ENCODE measurements around the gene LRRC3.

The LRRC3 gene

DNA sequence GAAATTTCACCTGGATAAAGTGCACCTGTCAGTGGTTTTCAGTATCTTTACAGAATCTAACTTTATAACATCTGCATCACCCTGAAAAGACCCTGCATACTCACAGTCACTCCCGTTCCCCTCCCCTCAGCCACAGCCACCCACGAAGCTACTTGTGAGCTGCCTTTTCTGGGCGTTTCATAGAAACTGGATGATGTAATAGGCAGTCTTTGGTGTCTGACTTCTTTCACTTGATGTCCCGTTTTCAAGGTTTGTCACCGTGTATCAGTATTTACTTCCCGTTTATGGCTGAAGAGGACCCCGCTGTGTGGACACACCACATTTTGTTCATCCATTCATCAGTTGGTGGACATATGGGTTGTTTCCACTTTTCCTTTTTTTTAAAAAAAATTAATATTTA lies 47.8 kb upstream of the LRRC3 start:
- Histone ChIP-seq H3K36me3 (replicated peaks in 1 of 2; ENCODE audit: control insufficient read depth in 2 of 2, insufficient read depth in 2 of 2, low read length in 2 of 2) (peaks cover 0 to 3% of the 10 kb centered on the region in 2 donors), H3K27ac (replicated peaks; ENCODE audit: low read length) (no peak overlapping the region), H3K27me3 (ENCODE audit: control insufficient read depth in 3 of 3, insufficient read depth in 3 of 3, low read depth in 1 of 3, low read length in 3 of 3) (peaks cover 0 to 3% (median 0%) of the 10 kb centered on the region in 3 experiments), H3K9ac (ENCODE audit: low read depth, low read length, poor library complexity) (no peak overlapping the region), H3K4me3 (ENCODE audit: low read length in 2 of 2) (no peak overlapping the region), H2BK12ac (ENCODE audit: low read length) (no peak overlapping the region), H3K9me3 (replicated peaks in 1 of 2; ENCODE audit: control insufficient read depth in 2 of 2, insufficient read depth in 1 of 2, low read depth in 1 of 2, low read length in 2 of 2) (peaks cover 0 to 14% of the 10 kb centered on the region in 2 donors), H2BK15ac (ENCODE audit: low read length) (no peak overlapping the region), H2BK120ac (ENCODE audit: low read depth, low read length) (no peak overlapping the region), H3K23ac (ENCODE audit: low read depth, low read length, poor library complexity) (no peak overlapping the region), H3K79me1 (ENCODE audit: low read depth, low read length) (peaks cover 2% of the 10 kb centered on the region), H3K4me2 (ENCODE audit: insufficient read depth, low read length, poor library complexity, severe bottlenecking) (no peak overlapping the region), H3K4ac (ENCODE audit: low read length) (no peak overlapping the region), H3K18ac (ENCODE audit: low read length) (no peak overlapping the region), H4K8ac (ENCODE audit: low read depth, low read length) (no peak overlapping the region), H3K4me1 (ENCODE audit: control insufficient read depth in 2 of 2, insufficient read depth in 1 of 2, low read depth in 1 of 2, low read length in 2 of 2) (no peaks in the 10 kb centered on the region), H2AK5ac (ENCODE audit: low read depth, low read length) (no peak overlapping the region), H3K14ac (ENCODE audit: low read length) (no peak overlapping the region), H2AFZ (ENCODE audit: low read length) (no peak overlapping the region), H4K91ac (ENCODE audit: low read depth, low read length, poor library complexity) (no peak overlapping the region), H2BK5ac (ENCODE audit: low read length) (no peak overlapping the region)
- no peak for DNase-seq (ENCODE audit: low spot score)
- WGBS, 2 donors (ENCODE audit: extremely low coverage in 2 of 2, insufficient read length in 2 of 2, insufficient replicate concordance in 1 of 2): no CpG with 5 or more reads among the region's 7 CpGs

GRCh38 chr21:44408226-44408625 lies 47.1 kb upstream of the LRRC3 start:
- H3K79me1 ChIP-seq (ENCODE audit: low read depth, low read length): peaks cover 2% of the 10 kb centered on the region
- no peak overlapping the region for H2BK15ac ChIP-seq (ENCODE audit: low read length)
- no peak overlapping the region for H2AFZ ChIP-seq (ENCODE audit: low read length)
- no peak overlapping the region for H3K14ac ChIP-seq (ENCODE audit: low read length)
- no CpG with 5 or more reads among the region's 15 CpGs for WGBS, 2 donors (ENCODE audit: extremely low coverage in 2 of 2, insufficient read length in 2 of 2, insufficient replicate concordance in 1 of 2)
- H3K9me3 ChIP-seq (replicated peaks in 1 of 2; ENCODE audit: control insufficient read depth in 2 of 2, insufficient read depth in 1 of 2, low read depth in 1 of 2, low read length in 2 of 2): peaks cover 0 to 14% of the 10 kb centered on the region in 2 donors
- no peak overlapping the region for H3K4ac ChIP-seq (ENCODE audit: low read length)
- no peak overlapping the region for H3K18ac ChIP-seq (ENCODE audit: low read length)
- no peak overlapping the region for H2BK5ac ChIP-seq (ENCODE audit: low read length)
- H3K4me3 ChIP-seq (ENCODE audit: low read length in 2 of 2): no peak overlapping the region
- H4K91ac ChIP-seq (ENCODE audit: low read depth, low read length, poor library complexity): no peak overlapping the region
- no peak for DNase-seq (ENCODE audit: low spot score)
- H2AK5ac ChIP-seq (ENCODE audit: low read depth, low read length): no peak overlapping the region
- H3K4me2 ChIP-seq (ENCODE audit: insufficient read depth, low read length, poor library complexity, severe bottlenecking): no peak overlapping the region
- peaks cover 0 to 3% (median 0%) of the 10 kb centered on the region in 3 experiments for H3K27me3 ChIP-seq (ENCODE audit: control insufficient read depth in 3 of 3, insufficient read depth in 3 of 3, low read depth in 1 of 3, low read length in 3 of 3)
- peaks cover 0 to 3% of the 10 kb centered on the region in 2 donors for H3K36me3 ChIP-seq (replicated peaks in 1 of 2; ENCODE audit: control insufficient read depth in 2 of 2, insufficient read depth in 2 of 2, low read length in 2 of 2)
- H2BK120ac ChIP-seq (ENCODE audit: low read depth, low read length): no peak overlapping the region
- no peak overlapping the region for H2BK12ac ChIP-seq (ENCODE audit: low read length)
- H3K27ac ChIP-seq (replicated peaks; ENCODE audit: low read length): no peak overlapping the region
- H3K4me1 ChIP-seq (ENCODE audit: control insufficient read depth in 2 of 2, insufficient read depth in 1 of 2, low read depth in 1 of 2, low read length in 2 of 2): no peaks in the 10 kb centered on the region
- no peak overlapping the region for H3K23ac ChIP-seq (ENCODE audit: low read depth, low read length, poor library complexity)
- no peak overlapping the region for H4K8ac ChIP-seq (ENCODE audit: low read depth, low read length)
- H3K9ac ChIP-seq (ENCODE audit: low read depth, low read length, poor library complexity): no peak overlapping the region

- no peak overlapping the region for H2BK12ac ChIP-seq (ENCODE audit: low read length)
- no peak overlapping the region for H3K14ac ChIP-seq (ENCODE audit: low read length)
- H4K91ac ChIP-seq (ENCODE audit: low read depth, low read length, poor library complexity): no peak overlapping the region
- no peak overlapping the region for H3K27ac ChIP-seq (replicated peaks; ENCODE audit: low read length)
- no peak overlapping the region for H2AK5ac ChIP-seq (ENCODE audit: low read depth, low read length)
- no peak overlapping the region for H2BK15ac ChIP-seq (ENCODE audit: low read length)
- peak overlapping the region; percentile 34 for H3K23ac ChIP-seq (ENCODE audit: low read depth, low read length, poor library complexity)
- H3K4me1 ChIP-seq (ENCODE audit: control insufficient read depth in 2 of 2, insufficient read depth in 1 of 2, low read depth in 1 of 2, low read length in 2 of 2): no peaks in the 10 kb centered on the region
- peak overlapping the region; percentile 17 for H4K8ac ChIP-seq (ENCODE audit: low read depth, low read length)
- H2AFZ ChIP-seq (ENCODE audit: low read length): no peak overlapping the region
- H3K4ac ChIP-seq (ENCODE audit: low read length): no peak overlapping the region
- no CpG with 5 or more reads among the region's 27 CpGs for WGBS, 2 donors (ENCODE audit: extremely low coverage in 2 of 2, insufficient read length in 2 of 2, insufficient replicate concordance in 1 of 2)
- H3K79me1 ChIP-seq (ENCODE audit: low read depth, low read length): no peaks in the 10 kb centered on the region
- peaks cover 0 to 10% (median 0%) of the 10 kb centered on the region in 3 experiments for H3K27me3 ChIP-seq (ENCODE audit: control insufficient read depth in 3 of 3, insufficient read depth in 3 of 3, low read depth in 1 of 3, low read length in 3 of 3)
- H3K9me3 ChIP-seq (replicated peaks in 1 of 2; ENCODE audit: control insufficient read depth in 2 of 2, insufficient read depth in 1 of 2, low read depth in 1 of 2, low read length in 2 of 2): peaks cover 0 to 13% of the 10 kb centered on the region in 2 donors
- peak overlapping the region; percentile 17 for H2BK120ac ChIP-seq (ENCODE audit: low read depth, low read length)
- no peak overlapping the region for H2BK5ac ChIP-seq (ENCODE audit: low read length)
- no peak overlapping the region for H3K4me3 ChIP-seq (ENCODE audit: low read length in 2 of 2)
- DNase-seq (ENCODE audit: low spot score): no peak
- H3K18ac ChIP-seq (ENCODE audit: low read length): peak overlapping the region; percentile 71
- H3K36me3 ChIP-seq (replicated peaks in 1 of 2; ENCODE audit: control insufficient read depth in 2 of 2, insufficient read depth in 2 of 2, low read length in 2 of 2): no peaks in the 10 kb centered on the region
- H3K9ac ChIP-seq (ENCODE audit: low read depth, low read length, poor library complexity): no peak overlapping the region
- no peak overlapping the region for H3K4me2 ChIP-seq (ENCODE audit: insufficient read depth, low read length, poor library complexity, severe bottlenecking)
Observed at GRCh38 chr21:44413566-44414290, 41.6 kb upstream of the LRRC3 start.

- Histone ChIP-seq H3K4me3 (ENCODE audit: low read length in 2 of 2) (no peak overlapping the region), H2BK120ac (ENCODE audit: low read depth, low read length) (peak overlapping the region; percentile 17), H2BK15ac (ENCODE audit: low read length) (peak overlapping the region; percentile 59), H3K18ac (ENCODE audit: low read length) (peak overlapping the region; percentile 77), H2AK5ac (ENCODE audit: low read depth, low read length) (no peak overlapping the region), H3K4me2 (ENCODE audit: insufficient read depth, low read length, poor library complexity, severe bottlenecking) (no peak overlapping the region), H3K14ac (ENCODE audit: low read length) (peak overlapping the region; percentile 71), H4K91ac (ENCODE audit: low read depth, low read length, poor library complexity) (no peak overlapping the region), H3K36me3 (replicated peaks in 1 of 2; ENCODE audit: control insufficient read depth in 2 of 2, insufficient read depth in 2 of 2, low read length in 2 of 2) (no peaks in the 10 kb centered on the region), H3K9me3 (replicated peaks in 1 of 2; ENCODE audit: control insufficient read depth in 2 of 2, insufficient read depth in 1 of 2, low read depth in 1 of 2, low read length in 2 of 2) (peaks cover 2 to 19% of the 10 kb centered on the region in 2 donors), H3K4ac (ENCODE audit: low read length) (no peak overlapping the region), H2BK12ac (ENCODE audit: low read length) (no peak overlapping the region), H3K79me1 (ENCODE audit: low read depth, low read length) (no peaks in the 10 kb centered on the region), H3K23ac (ENCODE audit: low read depth, low read length, poor library complexity) (peak overlapping the region; percentile 34), H3K9ac (ENCODE audit: low read depth, low read length, poor library complexity) (no peak overlapping the region), H3K27ac (replicated peaks; ENCODE audit: low read length) (no peak overlapping the region), H3K27me3 (ENCODE audit: control insufficient read depth in 3 of 3, insufficient read depth in 3 of 3, low read depth in 1 of 3, low read length in 3 of 3) (peaks cover 0 to 10% (median 0%) of the 10 kb centered on the region in 3 experiments), H3K4me1 (ENCODE audit: control insufficient read depth in 2 of 2, insufficient read depth in 1 of 2, low read depth in 1 of 2, low read length in 2 of 2) (no peaks in the 10 kb centered on the region), H2AFZ (ENCODE audit: low read length) (no peak overlapping the region), H4K8ac (ENCODE audit: low read depth, low read length) (no peak overlapping the region), H2BK5ac (ENCODE audit: low read length) (no peak overlapping the region)
- no peak for DNase-seq (ENCODE audit: low spot score)
- WGBS, 2 donors (ENCODE audit: extremely low coverage in 2 of 2, insufficient read length in 2 of 2, insufficient replicate concordance in 1 of 2): no CpG with 5 or more reads among the region's 30 CpGs
Observed at GRCh38 chr21:44414291-44415072, 40.8 kb upstream of the LRRC3 start.
